Esophagus squamous epithelium (tissue), 4 donors: ENCODE data around the gene POLD4.

Experiments used
- CTCF ChIP-seq, 6 experiments: fragments of 450-650 bp in 4 of 6; fragments of 200-600 bp in 2 of 6; sonication (generic) in 2 of 6; IDR thresholded peaks; one replicate each; pipeline ENCODE4 v1.5.1; 2016 to 2019; ENCODE audit warnings: antibody characterized with exemption in 6 of 6, mild to moderate bottlenecking in 4 of 6, moderate library complexity in 4 of 6
- POLR2A ChIP-seq, 4 donors: fragments of 450-650 bp; IDR thresholded peaks; one replicate each; pipeline ENCODE4 v1.6.1; 2017; ENCODE audit warnings: antibody characterized with exemption in 4 of 4, mild to moderate bottlenecking in 4 of 4, moderate library complexity in 3 of 4

- no peak for TF ChIP-seq POLR2A (IDR thresholded peaks at IDR 0.05)
- TF ChIP-seq CTCF (IDR thresholded peaks at IDR 0.05): peak; percentile 23 to 60 (median 54)
Observed at GRCh38 chr11:67373648-67374570, 20.6 kb upstream of the POLD4 start.
